ENCODE measurements around the gene SLC7A1. TPM values are rescaled to one million over a fixed set of nuclear protein-coding genes. Genes with fewer than 3 reads are reported as not detected.

SLC7A1 gene
- total RNA-seq, 1 experiment from 2014 or later, result 84.5 TPM

GRCh38 chr13:29479716-29480492 lies 115.6 kb downstream of the SLC7A1 start:
- TF ChIP-seq CREB1 (CRISPR knock-in tag; IDR thresholded peaks at IDR 0.05) (no peak), SP1 (CRISPR knock-in tag; conservative IDR thresholded peaks at IDR 0.05) (no peak), MLX (CRISPR knock-in tag; IDR thresholded peaks at IDR 0.05) (no peak), MXD4 (CRISPR knock-in tag; IDR thresholded peaks at IDR 0.05; ENCODE audit: borderline replicate concordance) (no peak), ZNF121 (CRISPR knock-in tag; IDR thresholded peaks at IDR 0.05) (no peak), TEAD1 (CRISPR knock-in tag; IDR thresholded peaks at IDR 0.05) (no peak), ZNF232 (CRISPR knock-in tag; IDR thresholded peaks at IDR 0.05) (no peak), ZNF281 (CRISPR knock-in tag; IDR thresholded peaks at IDR 0.05) (no peak), CBFB (CRISPR knock-in tag; IDR thresholded peaks at IDR 0.05; ENCODE audit: low read depth) (no peak), RORB (CRISPR knock-in tag; IDR thresholded peaks at IDR 0.05) (no peak)
- TF ChIP-seq, protein P1, sequence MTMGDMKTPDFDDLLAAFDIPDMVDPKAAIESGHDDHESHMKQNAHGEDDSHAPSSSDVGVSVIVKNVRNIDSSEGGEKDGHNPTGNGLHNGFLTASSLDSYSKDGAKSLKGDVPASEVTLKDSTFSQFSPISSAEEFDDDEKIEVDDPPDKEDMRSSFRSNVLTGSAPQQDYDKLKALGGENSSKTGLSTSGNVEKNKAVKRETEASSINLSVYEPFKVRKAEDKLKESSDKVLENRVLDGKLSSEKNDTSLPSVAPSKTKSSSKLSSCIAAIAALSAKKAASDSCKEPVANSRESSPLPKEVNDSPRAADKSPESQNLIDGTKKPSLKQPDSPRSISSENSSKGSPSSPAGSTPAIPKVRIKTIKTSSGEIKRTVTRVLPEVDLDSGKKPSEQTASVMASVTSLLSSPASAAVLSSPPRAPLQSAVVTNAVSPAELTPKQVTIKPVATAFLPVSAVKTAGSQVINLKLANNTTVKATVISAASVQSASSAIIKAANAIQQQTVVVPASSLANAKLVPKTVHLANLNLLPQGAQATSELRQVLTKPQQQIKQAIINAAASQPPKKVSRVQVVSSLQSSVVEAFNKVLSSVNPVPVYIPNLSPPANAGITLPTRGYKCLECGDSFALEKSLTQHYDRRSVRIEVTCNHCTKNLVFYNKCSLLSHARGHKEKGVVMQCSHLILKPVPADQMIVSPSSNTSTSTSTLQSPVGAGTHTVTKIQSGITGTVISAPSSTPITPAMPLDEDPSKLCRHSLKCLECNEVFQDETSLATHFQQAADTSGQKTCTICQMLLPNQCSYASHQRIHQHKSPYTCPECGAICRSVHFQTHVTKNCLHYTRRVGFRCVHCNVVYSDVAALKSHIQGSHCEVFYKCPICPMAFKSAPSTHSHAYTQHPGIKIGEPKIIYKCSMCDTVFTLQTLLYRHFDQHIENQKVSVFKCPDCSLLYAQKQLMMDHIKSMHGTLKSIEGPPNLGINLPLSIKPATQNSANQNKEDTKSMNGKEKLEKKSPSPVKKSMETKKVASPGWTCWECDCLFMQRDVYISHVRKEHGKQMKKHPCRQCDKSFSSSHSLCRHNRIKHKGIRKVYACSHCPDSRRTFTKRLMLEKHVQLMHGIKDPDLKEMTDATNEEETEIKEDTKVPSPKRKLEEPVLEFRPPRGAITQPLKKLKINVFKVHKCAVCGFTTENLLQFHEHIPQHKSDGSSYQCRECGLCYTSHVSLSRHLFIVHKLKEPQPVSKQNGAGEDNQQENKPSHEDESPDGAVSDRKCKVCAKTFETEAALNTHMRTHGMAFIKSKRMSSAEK (CRISPR knock-in tag; IDR thresholded peaks at IDR 0.05; ENCODE audit: borderline replicate concordance), result no peak
- Mint-ChIP-seq H3K4me3 (no peak overlapping the region), H3K27ac (no peak overlapping the region), H3K9me3 (no peaks in the 10 kb centered on the region), H3K4me1 (peaks cover 25% of the 10 kb centered on the region), H3K27me3 (ENCODE audit: low read depth) (no peaks in the 10 kb centered on the region), H3K36me3 (no peaks in the 10 kb centered on the region)
- ChIA-PET POLR2A (no interaction called here), CTCF (interaction anchor here (0.5 to 1.5 kb wide), 7 partner anchors 23 to 444 kb away, joined by 3 to 7 read pairs (median 4); no protein-coding TSS in a partner anchor)
- no peak; the same call in 1 of the 2 replicates for ATAC-seq
- DNase-seq (ENCODE audit: low spot score), result no peak

DNA sequence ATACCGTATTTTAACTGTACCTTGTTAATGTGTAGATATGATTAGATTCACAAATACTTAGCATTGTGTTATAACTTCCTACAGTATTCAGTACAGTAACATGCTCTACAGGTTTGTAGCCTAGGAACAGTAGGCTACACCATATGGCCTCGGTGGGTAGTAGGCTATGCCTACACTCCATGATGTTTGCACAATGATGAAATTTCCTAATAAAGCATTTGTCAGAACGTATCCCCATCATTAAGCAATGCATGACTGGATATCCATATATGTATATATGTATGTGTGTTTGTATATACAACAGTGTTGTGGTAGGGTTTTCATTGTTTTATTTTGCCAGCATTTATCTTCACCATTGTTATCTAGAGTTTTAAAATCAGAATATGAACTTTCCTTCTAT lies 119.4 kb downstream of the SLC7A1 start:
- Mint-ChIP-seq H3K36me3 (no peaks in the 10 kb centered on the region), H3K27ac (no peak overlapping the region), H3K4me3 (no peak overlapping the region), H3K27me3 (ENCODE audit: low read depth) (no peaks in the 10 kb centered on the region), H3K4me1 (peaks cover 9% of the 10 kb centered on the region), H3K9me3 (no peaks in the 10 kb centered on the region)
- no peak for ATAC-seq
- ChIA-PET CTCF (interaction anchor here (1.4 kb wide), 1 partner anchor 237 kb away, joined by 5 read pairs; no protein-coding TSS in a partner anchor), POLR2A (no interaction called here)
- DNase-seq (ENCODE audit: low spot score), result no peak
- TF ChIP-seq MLX (CRISPR knock-in tag; IDR thresholded peaks at IDR 0.05) (no peak), ETV6 (CRISPR knock-in tag; IDR thresholded peaks at IDR 0.05) (no peak), MYBL2 (CRISPR knock-in tag; IDR thresholded peaks at IDR 0.05) (no peak), ARID4B (CRISPR knock-in tag; IDR thresholded peaks at IDR 0.05; ENCODE audit: borderline replicate concordance) (no peak), TCF7 (CRISPR knock-in tag; IDR thresholded peaks at IDR 0.05; ENCODE audit: low read depth) (no peak), ATF1 (CRISPR knock-in tag; IDR thresholded peaks at IDR 0.05) (no peak), TEAD1 (CRISPR knock-in tag; IDR thresholded peaks at IDR 0.05) (no peak), ZNF263 (CRISPR knock-in tag; IDR thresholded peaks at IDR 0.05; ENCODE audit: low read depth) (no peak), CTCF (IDR thresholded peaks at IDR 0.05) (no peak)
- TF ChIP-seq, protein P2, sequence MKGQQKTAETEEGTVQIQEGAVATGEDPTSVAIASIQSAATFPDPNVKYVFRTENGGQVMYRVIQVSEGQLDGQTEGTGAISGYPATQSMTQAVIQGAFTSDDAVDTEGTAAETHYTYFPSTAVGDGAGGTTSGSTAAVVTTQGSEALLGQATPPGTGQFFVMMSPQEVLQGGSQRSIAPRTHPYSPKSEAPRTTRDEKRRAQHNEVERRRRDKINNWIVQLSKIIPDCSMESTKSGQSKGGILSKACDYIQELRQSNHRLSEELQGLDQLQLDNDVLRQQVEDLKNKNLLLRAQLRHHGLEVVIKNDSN (CRISPR knock-in tag; IDR thresholded peaks at IDR 0.05), result no peak

Measured in WTC11 (cell line).